H9 (cell line): ENCODE measurements around the gene CCL7. TPM values are rescaled to one million over a fixed set of nuclear protein-coding genes. Genes with fewer than 3 reads are reported as not detected.

Experiments used
- DNase-seq: peaks from one replicate; pipeline ENCODE4 v3.0.0-alpha.2; 2017
- H2AFZ ChIP-seq: one replicate; pipeline ENCODE4 v1.6.1; 2013; ENCODE audit warnings: mild to moderate bottlenecking, low read length, control low read depth, moderate library complexity
- H2AK5ac ChIP-seq: 2 replicates; pipeline ENCODE4 v1.6.1; 2013; ENCODE audit warnings: low read length, control low read depth, mixed read lengths; ENCODE audit not compliant: insufficient read length
- H2BK120ac ChIP-seq: one replicate; pipeline ENCODE4 v1.6.1; 2013; ENCODE audit warnings: low read depth, mild to moderate bottlenecking, low read length, control low read depth, inconsistent platforms; ENCODE audit not compliant: poor library complexity, severe bottlenecking
- H2BK12ac ChIP-seq: 2 replicates; pipeline ENCODE4 v1.6.1; 2013; ENCODE audit warnings: low read length, control low read depth, mixed read lengths, low read depth; ENCODE audit not compliant: insufficient read length
- H2BK15ac ChIP-seq: 2 replicates; pipeline ENCODE4 v1.6.1; 2013; ENCODE audit warnings: low read depth, low read length, control low read depth
- H2BK20ac ChIP-seq: one replicate; pipeline ENCODE4 v1.6.1; 2013; ENCODE audit warnings: low read depth, mild to moderate bottlenecking, low read length, control low read depth, inconsistent platforms; ENCODE audit not compliant: poor library complexity, severe bottlenecking
- H2BK5ac ChIP-seq: 2 replicates; pipeline ENCODE4 v1.6.1; 2013; ENCODE audit warnings: low read length, control low read depth, mixed read lengths; ENCODE audit not compliant: insufficient read length
- H3K14ac ChIP-seq: 2 replicates; pipeline ENCODE4 v1.6.1; 2013; ENCODE audit warnings: low read length, control low read depth; ENCODE audit not compliant: insufficient read depth
- H3K18ac ChIP-seq: 2 replicates; pipeline ENCODE4 v1.6.1; 2013; ENCODE audit warnings: low read depth, mild to moderate bottlenecking, mixed read lengths, low read length, control low read depth; ENCODE audit not compliant: insufficient read length
- H3K23ac ChIP-seq: 2 replicates; pipeline ENCODE4 v1.6.1; 2013; ENCODE audit warnings: low read length, control low read depth, mixed read lengths, low read depth; ENCODE audit not compliant: insufficient read length
- H3K23me2 ChIP-seq: 2 replicates; pipeline ENCODE4 v1.6.1; 2013; ENCODE audit warnings: low read depth, mild to moderate bottlenecking, mixed read lengths, low read length, control low read depth; ENCODE audit not compliant: insufficient read length, poor library complexity, severe bottlenecking
- H3K27ac ChIP-seq: 2 replicates; pipeline ENCODE4 v1.5.1; 2013; ENCODE audit warnings: low read length, control low read depth, mixed read lengths, low read depth; ENCODE audit not compliant: insufficient read length
- H3K27me3 ChIP-seq: 2 replicates; pipeline ENCODE4 v1.6.1; 2013; ENCODE audit warnings: low read length, control low read depth, inconsistent platforms; ENCODE audit not compliant: insufficient read depth
- H3K4ac ChIP-seq: 2 replicates; pipeline ENCODE4 v1.6.1; 2013; ENCODE audit warnings: low read depth, mild to moderate bottlenecking, control low read depth, inconsistent platforms, low read length, moderate library complexity
- H3K4me1 ChIP-seq: 2 replicates; pipeline ENCODE4 v1.6.1; 2013; ENCODE audit warnings: low read length, control low read depth, inconsistent platforms; ENCODE audit not compliant: insufficient read depth
- H3K4me2 ChIP-seq: 2 replicates; pipeline ENCODE4 v1.6.1; 2013; ENCODE audit warnings: low read length, control low read depth, mixed read lengths; ENCODE audit not compliant: insufficient read length, insufficient read depth
- H3K56ac ChIP-seq: 2 replicates; pipeline ENCODE4 v1.6.1; 2013; ENCODE audit warnings: low read depth, mild to moderate bottlenecking, mixed read lengths, low read length, control low read depth; ENCODE audit not compliant: insufficient read length
- H3K79me1 ChIP-seq: 2 replicates; pipeline ENCODE4 v1.6.1; 2013; ENCODE audit warnings: low read depth, mild to moderate bottlenecking, moderate library complexity, low read length, control low read depth, inconsistent platforms; ENCODE audit not compliant: insufficient read depth, poor library complexity, severe bottlenecking
- H3K79me2 ChIP-seq: 2 replicates; pipeline ENCODE4 v1.6.1; 2013; ENCODE audit warnings: low read length, control low read depth, inconsistent platforms; ENCODE audit not compliant: insufficient read depth
- H3K9ac ChIP-seq: 2 replicates; pipeline ENCODE4 v1.6.1; 2013; ENCODE audit warnings: low read length, control low read depth, mixed read lengths; ENCODE audit not compliant: insufficient read length; ENCODE audit errors: extremely low read depth
- H3K9me3 ChIP-seq: one replicate; pipeline ENCODE4 v1.6.1; 2013; ENCODE audit warnings: low read depth, low read length, inconsistent platforms; ENCODE audit not compliant: control insufficient read depth
- H3T11ph ChIP-seq: one replicate; pipeline ENCODE4 v1.6.1; 2013; ENCODE audit warnings: mild to moderate bottlenecking, low read length, control low read depth, inconsistent platforms
- H4K20me1 ChIP-seq: one replicate; pipeline ENCODE4 v1.6.1; 2013; ENCODE audit not compliant: control insufficient read depth, insufficient read length, insufficient read depth
- H4K5ac ChIP-seq: 2 replicates; pipeline ENCODE4 v1.6.1; 2013; ENCODE audit warnings: low read depth, mild to moderate bottlenecking, mixed read lengths, low read length, control low read depth; ENCODE audit not compliant: insufficient read length
- H4K8ac ChIP-seq: replicated peaks from 2 replicates; pipeline ENCODE4 v1.6.1; 2013; ENCODE audit warnings: low read length, control low read depth, mixed read lengths, low read depth; ENCODE audit not compliant: insufficient read length
- H4K91ac ChIP-seq: 2 replicates; pipeline ENCODE4 v1.6.1; 2013; ENCODE audit warnings: low read depth, mild to moderate bottlenecking, moderate library complexity, mixed read lengths, low read length, control low read depth; ENCODE audit not compliant: insufficient read length
- H3K27ac Mint-ChIP-seq, 3 experiments: 2 replicates in 2 of 3; 3 replicates in 1 of 3; pipeline ENCODE4 v1.8.0; 2020 to 2021; ENCODE audit warnings: mixed read lengths in 3 of 3, mild to moderate bottlenecking in 1 of 3, moderate library complexity in 1 of 3
- H3K27me3 Mint-ChIP-seq: 2 replicates; pipeline ENCODE4 v1.8.0; 2021; ENCODE audit warnings: low read depth, mild to moderate bottlenecking, moderate library complexity, mixed read lengths
- H3K36me3 Mint-ChIP-seq, 3 experiments: 2 replicates in 2 of 3; 3 replicates in 1 of 3; pipeline ENCODE4 v1.8.0; 2020 to 2021; ENCODE audit warnings: low read depth in 3 of 3, mixed read lengths in 3 of 3; ENCODE audit not compliant: insufficient read depth in 1 of 3
- H3K4me1 Mint-ChIP-seq, 2 experiments: 2 replicates each; pipeline ENCODE4 v1.8.0; 2020; ENCODE audit warnings: mixed read lengths in 2 of 2
- H3K4me3 Mint-ChIP-seq, 2 experiments: 2 replicates in 1 of 2; 3 replicates in 1 of 2; pipeline ENCODE4 v1.8.0; 2020 to 2021; ENCODE audit warnings: mild to moderate bottlenecking in 2 of 2, mixed read lengths in 2 of 2, moderate library complexity in 1 of 2
- H3K9me3 Mint-ChIP-seq, 2 experiments: 2 replicates in 1 of 2; 3 replicates in 1 of 2; pipeline ENCODE4 v1.8.0; 2020; ENCODE audit warnings: mild to moderate bottlenecking in 2 of 2, mixed read lengths in 2 of 2, moderate library complexity in 1 of 2
- WGBS: extraction: QIAGEN DNeasy Blood & Tissue Kit; methylation state at CpG from one replicate; pipeline ENCODE4 v1.1.7; 2013; ENCODE audit warnings: missing lambda C conversion rate, low lambda C conversion rate, mixed read lengths; ENCODE audit not compliant: insufficient read length; ENCODE audit errors: extremely low coverage; 5-methylcytosine and 5-hydroxymethylcytosine counted together
- total RNA-seq: library from RNA; stranded (reverse); gene quantifications from 2 replicates; pipeline ENCODE4 v1.2.1, GENCODE V29; 2021
- TF ChIP-seq, protein P1 (sequence below): fragments of 200-600 bp; sonication (generic); conservative IDR thresholded peaks from 3 replicates; pipeline ENCODE4 v1.8.0; 2021; ENCODE audit warnings: antibody characterized with exemption, mild to moderate bottlenecking

Gene CCL7
- total RNA-seq, 1 experiment from 2014 or later: not detected

DNA sequence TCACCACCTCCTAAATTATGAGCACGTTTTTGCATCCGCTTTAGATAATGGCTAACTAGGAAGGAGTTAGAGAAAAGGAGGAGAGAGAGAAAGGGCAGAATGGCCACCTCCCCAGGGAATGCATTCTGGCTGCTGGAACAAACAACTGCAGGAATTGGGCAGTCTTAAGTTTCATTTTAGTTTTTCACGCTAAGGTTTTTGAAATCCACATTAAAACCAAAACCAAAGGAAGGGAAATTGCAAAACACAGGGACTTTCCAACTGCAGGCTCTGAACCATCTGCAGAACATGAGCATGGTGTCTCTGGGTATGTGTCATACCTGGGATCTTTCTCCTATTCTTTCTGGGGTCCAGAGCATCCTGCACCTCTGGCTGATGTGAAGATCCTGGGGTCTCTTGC lies 37.1 kb downstream of the CCL7 start:
- Histone ChIP-seq H4K8ac (no peak overlapping the region), H3K4ac (no peak overlapping the region), H2BK120ac (no peak overlapping the region), H2BK12ac (no peak overlapping the region), H3K79me1 (no peaks in the 10 kb centered on the region), H3K9me3 (no peaks in the 10 kb centered on the region), H3K9ac (no peak overlapping the region), H2AFZ (no peak overlapping the region), H3K4me1 (no peaks in the 10 kb centered on the region), H2BK5ac (no peak overlapping the region), H3K27me3 (no peaks in the 10 kb centered on the region), H3K79me2 (no peaks in the 10 kb centered on the region), H3K23me2 (no peaks in the 10 kb centered on the region), H4K20me1 (no peaks in the 10 kb centered on the region), H4K91ac (no peak overlapping the region), H3T11ph (no peak overlapping the region), H3K23ac (no peak overlapping the region), H2BK20ac (no peak overlapping the region), H3K27ac (no peak overlapping the region), H3K18ac (no peak overlapping the region), H4K5ac (no peak overlapping the region), H2BK15ac (no peak overlapping the region), H3K14ac (no peak overlapping the region), H3K4me2 (no peak overlapping the region), H2AK5ac (no peak overlapping the region), H3K56ac (no peak overlapping the region)
- H3K27me3 Mint-ChIP-seq: peaks cover 1% of the 10 kb centered on the region
- TF ChIP-seq, protein P1, sequence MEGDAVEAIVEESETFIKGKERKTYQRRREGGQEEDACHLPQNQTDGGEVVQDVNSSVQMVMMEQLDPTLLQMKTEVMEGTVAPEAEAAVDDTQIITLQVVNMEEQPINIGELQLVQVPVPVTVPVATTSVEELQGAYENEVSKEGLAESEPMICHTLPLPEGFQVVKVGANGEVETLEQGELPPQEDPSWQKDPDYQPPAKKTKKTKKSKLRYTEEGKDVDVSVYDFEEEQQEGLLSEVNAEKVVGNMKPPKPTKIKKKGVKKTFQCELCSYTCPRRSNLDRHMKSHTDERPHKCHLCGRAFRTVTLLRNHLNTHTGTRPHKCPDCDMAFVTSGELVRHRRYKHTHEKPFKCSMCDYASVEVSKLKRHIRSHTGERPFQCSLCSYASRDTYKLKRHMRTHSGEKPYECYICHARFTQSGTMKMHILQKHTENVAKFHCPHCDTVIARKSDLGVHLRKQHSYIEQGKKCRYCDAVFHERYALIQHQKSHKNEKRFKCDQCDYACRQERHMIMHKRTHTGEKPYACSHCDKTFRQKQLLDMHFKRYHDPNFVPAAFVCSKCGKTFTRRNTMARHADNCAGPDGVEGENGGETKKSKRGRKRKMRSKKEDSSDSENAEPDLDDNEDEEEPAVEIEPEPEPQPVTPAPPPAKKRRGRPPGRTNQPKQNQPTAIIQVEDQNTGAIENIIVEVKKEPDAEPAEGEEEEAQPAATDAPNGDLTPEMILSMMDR: no peak
- no peaks in the 10 kb centered on the region for H3K9me3 Mint-ChIP-seq
- H3K4me1 Mint-ChIP-seq: peaks cover 0 to 5% of the 10 kb centered on the region in 2 experiments; a peak in 3 of 4 replicates
- H3K36me3 Mint-ChIP-seq: no peaks in the 10 kb centered on the region
- no peak overlapping the region for H3K27ac Mint-ChIP-seq
- WGBS: no CpG with 5 or more reads among the region's 3 CpGs
- H3K4me3 Mint-ChIP-seq: no peak overlapping the region
- DNase-seq: no peak
